SKM-1 (cell line): ENCODE results near the gene GRK3.

ENCODE experiments used
- DNase-seq: peaks from one replicate; lab custom pipeline; 2025; ENCODE audit not compliant: unreplicated experiment; lab: John Stamatoyannopoulos, UW

The GRK3 gene

GRCh38 chr22:25656724-25657123, 92.2 kb downstream of the GRK3 start:
- DNase-seq: no peak

- DNase-seq: no peak
Observed at GRCh38 chr22:25658633-25659032, 94.2 kb downstream of the GRK3 start.

- DNase-seq: no peak
Observed at GRCh38 chr22:25659413-25659812, 94.9 kb downstream of the GRK3 start.

GRCh38 chr22:25660336-25660735, 95.9 kb downstream of the GRK3 start:
- DNase-seq: no peak

GRCh38 chr22:25661073-25661472, 96.6 kb downstream of the GRK3 start:
- no peak for DNase-seq

- DNase-seq: no peak
Observed at GRCh38 chr22:25663654-25664053, 99.2 kb downstream of the GRK3 start.

- DNase-seq: no peak
Observed at GRCh38 chr22:25666308-25666707, 101.8 kb downstream of the GRK3 start.

GRCh38 chr22:25668437-25668836, 104.0 kb downstream of the GRK3 start:
- no peak for DNase-seq

GRCh38 chr22:25669253-25670069, 105.0 kb downstream of the GRK3 start:
- no peak for DNase-seq

- DNase-seq: no peak
Observed at GRCh38 chr22:25670070-25670461, 105.6 kb downstream of the GRK3 start.

GRCh38 chr22:25672289-25673084, 108.0 kb downstream of the GRK3 start:
- no peak for DNase-seq

- DNase-seq: no peak
Observed at GRCh38 chr22:25673713-25674112, 109.2 kb downstream of the GRK3 start.

- DNase-seq: no peak
Observed at GRCh38 chr22:25677631-25678030, 113.2 kb downstream of the GRK3 start.

- DNase-seq: no peak
Observed at GRCh38 chr22:25680051-25680450, 115.6 kb downstream of the GRK3 start.

GRCh38 chr22:25680956-25681355, 116.5 kb downstream of the GRK3 start:
- no peak for DNase-seq

- no peak for DNase-seq
Observed at GRCh38 chr22:25682109-25682508, 117.6 kb downstream of the GRK3 start.

GRCh38 chr22:25688627-25689026, 124.2 kb downstream of the GRK3 start:
- DNase-seq: no peak

- DNase-seq: no peak
Observed at GRCh38 chr22:25689631-25690030, 125.2 kb downstream of the GRK3 start.

GRCh38 chr22:25690798-25691197, 126.3 kb downstream of the GRK3 start:
- DNase-seq: no peak

- no peak for DNase-seq
Observed at GRCh38 chr22:25692397-25693267, 128.2 kb downstream of the GRK3 start.

- DNase-seq: no peak
Observed at GRCh38 chr22:25693268-25693565, 128.7 kb downstream of the GRK3 start.
